ENCODE results near the gene PRKG1.
"Not testable (repeated sequence)": the region's sequence is repeated elsewhere in the genome, so short reads cannot be mapped to it uniquely, and the experiment has no call there.

Gene PRKG1

DNA sequence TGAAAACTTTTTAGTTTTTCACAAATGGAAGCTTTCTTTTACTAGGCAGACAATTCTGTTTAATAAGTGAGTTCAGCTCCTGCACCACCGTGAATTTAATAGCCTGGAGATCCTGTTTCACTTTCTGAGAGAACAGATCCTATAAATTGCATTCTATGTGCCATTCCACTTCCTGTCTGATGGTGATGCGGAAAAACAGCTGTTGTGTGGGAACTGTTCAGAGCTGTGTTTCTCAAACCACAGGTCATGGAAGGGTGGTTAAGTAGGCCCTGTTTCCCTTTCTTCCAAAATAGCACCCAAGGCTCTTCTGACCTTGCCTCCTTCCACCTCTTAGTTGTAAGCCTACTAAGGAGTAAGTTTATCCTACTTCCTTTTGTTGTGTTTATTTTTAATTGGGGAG, 1142.6 kb downstream of the PRKG1 start:
- peak; percentile 70 for DNase-seq (ENCODE audit: low read depth)

DNA sequence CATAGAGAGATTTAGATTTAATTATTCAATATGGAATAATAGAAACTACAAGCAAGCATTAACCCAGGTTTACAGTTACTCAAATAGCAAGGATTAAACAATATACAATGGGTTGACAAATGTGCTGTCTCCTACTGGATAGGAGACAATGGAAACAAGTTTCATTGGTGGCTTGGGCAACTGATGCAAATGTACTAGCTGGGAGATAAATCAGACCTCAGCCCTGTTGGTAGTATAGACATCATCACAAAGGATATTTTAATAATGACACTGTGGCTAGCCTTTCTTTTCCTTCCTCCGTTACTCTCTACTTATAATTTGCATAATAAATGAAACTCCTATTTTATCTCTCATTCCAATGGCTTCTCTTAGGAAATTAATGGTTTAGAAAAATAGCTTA, 1143.2 kb downstream of the PRKG1 start:
- no peak for DNase-seq (ENCODE audit: low read depth)

DNA sequence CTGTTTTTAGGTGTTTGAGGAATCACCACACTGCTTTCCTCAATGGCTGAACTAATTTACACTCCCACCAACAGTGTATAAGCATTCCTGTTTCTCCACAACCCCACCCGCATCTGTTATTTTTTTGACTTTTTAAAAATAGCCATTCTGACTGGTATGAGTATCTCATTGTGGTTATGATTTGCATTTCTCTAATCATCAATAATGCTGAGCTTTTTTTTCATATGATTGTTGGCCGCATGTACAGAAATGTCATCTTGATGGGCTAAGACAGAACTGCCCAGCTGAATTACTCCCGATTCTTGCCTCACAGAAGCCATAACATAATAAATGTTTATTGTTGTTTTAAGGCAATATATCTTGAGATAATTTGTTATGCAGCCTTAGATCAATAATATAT, 1146.7 kb downstream of the PRKG1 start:
- DNase-seq (ENCODE audit: low read depth) = no peak

DNA sequence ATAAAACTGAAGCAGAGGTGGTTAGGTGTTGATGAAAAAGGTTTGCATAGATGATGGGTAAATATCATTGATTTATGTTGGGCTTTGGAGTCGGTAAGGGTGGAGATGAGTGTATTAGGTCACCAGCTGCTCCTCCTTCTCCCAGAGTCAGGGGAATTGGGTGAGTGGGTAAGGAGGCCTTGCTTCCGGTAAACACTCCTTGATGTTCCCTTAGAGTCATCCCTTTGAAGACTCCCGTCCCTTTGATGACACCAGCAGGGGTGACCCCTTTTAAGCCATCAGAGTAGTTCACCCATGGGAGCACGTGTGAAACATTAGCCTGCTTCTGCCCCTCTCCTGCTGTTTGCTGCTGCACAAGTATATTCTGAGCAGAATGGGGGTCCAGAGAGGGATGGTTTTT, 1147.6 kb downstream of the PRKG1 start:
- DNase-seq (ENCODE audit: low read depth) = no peak

DNA sequence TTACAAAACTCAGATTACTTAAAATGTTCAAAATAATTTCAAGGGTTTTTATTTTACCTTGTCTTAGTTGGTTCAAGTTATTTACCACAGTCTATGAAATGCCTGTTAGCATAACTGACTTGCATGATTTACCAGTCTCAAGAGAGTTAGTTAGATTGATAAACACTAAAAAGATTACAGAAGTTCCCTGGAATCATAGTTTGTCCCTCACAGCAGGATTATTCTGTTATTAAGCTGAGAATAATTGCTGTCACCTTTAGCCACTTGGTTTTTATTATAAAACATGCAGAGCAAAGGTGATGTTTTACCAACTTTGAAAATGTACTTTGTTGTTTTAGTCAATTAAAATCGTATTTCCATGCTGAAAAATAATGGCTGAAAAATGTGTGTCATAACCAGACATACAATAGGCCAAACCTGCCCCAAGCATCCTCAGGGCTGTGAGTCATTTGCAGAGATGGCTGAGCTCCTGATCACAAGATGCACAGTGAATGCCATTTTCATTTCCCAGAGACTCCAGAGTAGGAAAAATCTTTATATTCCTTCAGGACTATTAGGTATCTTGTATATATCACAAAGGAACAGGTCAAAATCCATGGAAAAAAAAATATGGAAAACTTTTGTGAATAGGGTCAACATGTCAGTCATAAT, 1152.0 kb downstream of the PRKG1 start:
- DNase-seq (ENCODE audit: low read depth) = peak; percentile 32

DNA sequence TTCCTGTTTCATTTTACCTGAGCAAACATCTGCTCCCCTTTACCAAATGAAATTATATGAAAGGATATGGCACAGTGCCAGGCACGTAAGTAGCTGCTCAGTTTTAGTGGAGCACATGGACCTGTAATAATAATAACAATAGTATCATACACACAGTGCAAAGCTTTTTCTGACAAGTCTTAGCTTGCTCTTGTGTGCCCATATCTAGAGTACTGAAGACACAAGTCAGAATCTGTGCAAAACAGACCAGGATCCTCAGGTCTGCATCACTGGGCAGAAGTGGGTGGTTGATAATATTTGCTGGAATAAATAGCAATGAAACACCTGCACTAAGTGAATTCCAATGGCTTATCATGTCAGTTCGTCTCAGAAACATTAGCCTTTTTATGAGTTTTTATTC, 1154.3 kb downstream of the PRKG1 start:
- DNase-seq (ENCODE audit: low read depth) = no peak

DNA sequence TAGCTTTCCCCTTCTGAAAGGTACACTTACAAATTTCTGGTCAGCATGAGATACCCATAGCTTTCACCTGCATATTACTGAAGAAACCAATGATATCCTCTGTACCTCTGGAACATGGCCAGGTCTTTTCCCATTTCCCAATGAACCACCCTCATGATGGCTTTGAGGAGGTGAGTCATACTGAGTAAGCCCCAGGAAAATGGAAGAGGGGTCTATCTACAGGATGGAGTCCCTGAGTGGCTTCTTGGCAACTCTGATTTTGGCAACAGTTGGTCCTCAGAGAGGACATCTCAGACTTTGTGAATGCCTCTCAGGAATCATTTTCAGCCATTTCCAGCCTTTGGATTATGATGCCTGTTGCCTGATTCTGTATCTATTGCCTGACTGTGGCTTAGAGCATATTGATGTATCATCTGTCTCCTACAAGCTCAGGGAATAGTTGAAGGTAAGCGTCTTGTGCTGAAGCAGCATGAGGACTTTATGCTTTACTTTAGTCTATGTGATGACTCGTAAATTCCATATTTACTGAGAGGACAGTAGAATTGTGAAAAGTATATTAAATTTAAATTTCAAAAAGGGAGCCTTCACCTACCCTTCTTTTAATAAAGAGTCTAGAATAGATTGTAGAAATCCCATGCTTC, 1155.1 kb downstream of the PRKG1 start:
- DNase-seq (ENCODE audit: low read depth) = no peak

DNA sequence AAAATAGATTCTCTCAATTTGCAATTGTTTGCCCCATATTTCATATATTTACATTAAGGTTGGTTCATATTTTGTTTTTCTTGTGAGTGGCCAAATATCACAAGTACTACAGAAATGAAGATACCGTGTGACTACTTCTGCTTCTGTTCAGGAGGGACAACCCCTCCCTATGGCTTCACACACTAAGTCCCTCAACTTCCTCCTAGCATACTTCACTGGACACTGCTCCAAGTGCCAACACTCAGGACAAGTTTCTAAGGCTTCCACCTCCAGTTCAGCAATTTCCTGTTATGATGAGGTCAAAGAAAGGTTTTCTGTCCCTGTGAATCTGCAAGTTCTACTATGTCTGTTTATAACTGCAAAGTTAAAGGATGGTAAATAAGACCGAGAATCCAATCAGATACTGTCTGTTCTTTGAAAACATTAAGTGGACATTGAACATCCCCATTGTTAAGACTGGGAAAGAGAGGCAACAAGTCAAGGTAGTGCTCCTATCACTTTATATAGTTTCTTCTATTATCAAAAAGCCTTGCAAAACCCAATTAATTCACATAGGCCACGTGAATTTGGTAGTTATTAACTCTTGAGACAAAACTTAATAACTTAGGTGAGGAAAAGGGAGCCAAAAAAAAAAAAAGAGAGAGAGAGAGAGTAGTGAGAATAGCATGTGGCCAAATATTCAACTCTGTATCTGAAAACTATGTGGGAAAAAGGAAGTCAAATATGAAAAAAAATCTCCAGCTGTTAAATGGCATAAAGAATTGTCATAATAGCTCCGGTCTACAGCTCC, 1158.5 kb downstream of the PRKG1 start:
- DNase-seq (ENCODE audit: low read depth) = no peak

DNA sequence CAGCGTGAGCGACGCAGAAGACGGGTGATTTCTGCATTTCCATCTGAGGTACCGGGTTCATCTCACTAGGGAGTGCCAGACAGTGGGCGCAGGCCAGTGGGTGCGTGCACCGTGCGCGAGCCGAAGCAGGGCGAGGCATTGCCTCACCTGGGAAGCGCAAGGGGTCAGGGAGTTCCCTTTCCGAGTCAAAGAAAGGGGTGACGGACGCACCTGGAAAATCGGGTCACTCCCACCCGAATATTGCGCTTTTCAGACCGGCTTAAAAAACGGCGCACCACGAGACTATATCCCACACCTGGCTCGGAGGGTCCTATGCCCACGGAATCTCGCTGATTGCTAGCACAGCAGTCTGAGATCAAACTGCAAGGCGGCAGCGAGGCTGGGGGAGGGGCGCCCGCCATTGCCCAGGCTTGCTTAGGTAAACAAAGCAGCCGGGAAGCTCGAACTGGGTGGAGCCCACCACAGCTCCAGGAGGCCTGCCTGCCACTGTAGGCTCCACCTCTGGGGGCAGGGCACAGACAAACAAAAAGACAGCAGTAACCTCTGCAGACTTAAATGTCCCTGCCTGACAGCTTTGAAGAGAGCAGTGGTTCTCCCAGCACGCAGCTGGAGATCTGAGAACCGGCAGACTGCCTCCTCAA, 1159.2 kb downstream of the PRKG1 start:
- DNase-seq (ENCODE audit: low read depth) = not testable (repeated sequence)

DNA sequence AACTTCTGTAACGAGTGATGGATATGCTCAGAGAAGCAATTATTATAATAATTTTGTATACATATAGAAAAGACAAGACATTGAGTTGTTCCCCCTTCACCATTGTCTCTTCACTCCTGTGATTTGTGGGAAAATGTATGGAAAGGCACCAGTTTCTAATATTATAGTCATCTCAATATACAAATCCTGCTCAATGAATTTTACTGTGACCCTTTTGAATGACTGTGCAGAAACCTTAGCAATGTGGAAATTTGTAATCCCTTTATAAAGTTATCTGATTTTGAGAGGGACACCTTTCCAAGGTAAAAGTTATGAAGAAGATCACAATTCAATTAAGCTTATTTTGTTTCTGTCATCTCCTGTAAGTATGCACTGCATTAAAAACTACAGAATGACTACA, 1165.5 kb downstream of the PRKG1 start:
- DNase-seq (ENCODE audit: low read depth) = no peak

DNA sequence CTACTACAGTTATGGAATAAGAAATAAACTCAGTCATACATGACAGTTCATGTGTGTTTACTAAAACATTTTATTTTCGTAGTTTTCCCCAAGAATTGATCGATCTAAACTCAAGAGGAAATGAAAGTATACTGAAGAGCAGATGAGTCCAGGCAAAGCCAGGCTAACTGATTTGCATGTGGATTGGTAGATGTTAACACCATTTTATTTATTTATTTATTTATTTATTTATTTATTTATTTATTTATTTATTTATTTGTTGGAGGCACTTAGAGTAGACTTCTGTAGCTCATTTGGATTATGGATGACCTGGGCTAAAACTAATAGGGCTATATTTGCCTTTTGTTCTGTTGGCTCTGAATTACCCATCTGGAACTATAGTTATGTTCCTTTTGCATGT, 1171.3 kb downstream of the PRKG1 start:
- DNase-seq (ENCODE audit: low read depth) = no peak

DNA sequence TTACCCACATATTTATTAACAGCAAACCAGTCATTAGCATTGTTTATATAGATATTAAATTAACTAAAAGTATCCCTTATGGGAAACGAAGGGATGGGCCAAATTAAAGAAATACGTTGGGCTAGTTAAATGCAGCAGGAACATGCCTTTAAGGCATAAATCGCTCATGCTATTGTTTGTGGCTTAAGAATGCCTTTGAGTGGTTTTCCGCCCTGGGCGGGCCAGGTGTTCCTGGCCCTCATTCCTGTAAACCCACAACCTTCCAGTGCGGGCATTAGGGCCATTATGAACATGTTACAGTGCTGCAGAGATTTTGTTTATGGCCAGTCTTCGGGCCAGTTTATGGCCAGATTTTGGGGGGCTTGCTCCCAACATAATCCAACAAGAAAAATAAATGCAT, 1173.6 kb downstream of the PRKG1 start:
- DNase-seq (ENCODE audit: low read depth) = not testable (repeated sequence)

DNA sequence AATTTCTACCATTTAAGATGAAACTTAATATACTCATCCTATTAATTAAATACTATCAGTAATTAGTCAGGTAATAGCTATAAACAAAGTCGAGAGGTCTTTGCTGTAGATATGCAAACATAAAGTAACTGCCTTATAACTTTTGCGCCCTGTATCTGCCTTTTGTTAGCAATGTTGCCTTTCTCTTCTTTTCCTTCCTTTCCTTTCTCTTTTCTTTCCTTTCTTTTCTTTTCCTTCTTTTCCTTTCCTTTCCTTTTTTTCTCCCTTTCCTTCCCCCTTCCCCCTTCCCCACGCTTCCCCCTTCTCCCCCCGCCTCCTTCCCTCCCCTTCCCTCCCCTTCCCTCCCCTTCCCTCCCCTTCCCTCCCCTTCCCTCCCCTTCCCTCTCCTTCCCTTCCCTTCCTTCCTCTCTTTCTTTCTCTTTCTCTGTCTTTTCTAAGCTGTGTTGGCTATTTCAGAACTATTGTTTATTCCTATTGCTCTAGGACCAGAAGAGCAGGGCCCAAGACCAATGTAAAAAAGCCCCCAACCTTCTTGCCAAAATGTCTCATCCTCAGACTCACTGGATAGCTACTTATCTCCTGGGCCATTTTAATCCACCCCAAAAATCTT, 1174.5 kb downstream of the PRKG1 start:
- DNase-seq (ENCODE audit: low read depth) = no peak

DNA sequence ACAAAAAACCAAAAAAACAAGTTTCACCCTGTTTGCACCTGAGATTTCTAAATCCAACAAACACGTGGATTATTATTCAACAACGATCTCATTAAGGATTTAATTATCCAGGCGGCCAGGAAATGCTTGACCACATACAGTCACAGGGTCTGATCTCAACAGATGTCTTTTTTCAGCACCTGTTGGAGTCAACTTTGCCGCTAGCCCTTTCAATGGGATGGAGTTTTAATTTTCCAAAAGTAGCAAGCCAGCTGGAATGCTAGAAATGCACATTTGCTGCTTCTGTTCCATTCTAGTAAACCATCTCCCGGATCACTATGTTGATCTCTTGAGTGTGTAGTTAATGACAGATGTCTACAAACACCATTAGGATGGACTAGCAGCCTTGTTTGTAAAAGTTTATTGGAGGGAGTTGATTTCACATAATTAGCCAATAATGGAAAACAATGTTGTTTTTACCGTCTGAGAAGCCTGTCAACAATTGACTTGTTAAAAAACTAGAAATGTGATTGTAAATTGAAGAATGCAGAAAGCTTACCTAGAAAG, 1175.6 kb downstream of the PRKG1 start:
- DNase-seq (ENCODE audit: low read depth) = no peak

DNA sequence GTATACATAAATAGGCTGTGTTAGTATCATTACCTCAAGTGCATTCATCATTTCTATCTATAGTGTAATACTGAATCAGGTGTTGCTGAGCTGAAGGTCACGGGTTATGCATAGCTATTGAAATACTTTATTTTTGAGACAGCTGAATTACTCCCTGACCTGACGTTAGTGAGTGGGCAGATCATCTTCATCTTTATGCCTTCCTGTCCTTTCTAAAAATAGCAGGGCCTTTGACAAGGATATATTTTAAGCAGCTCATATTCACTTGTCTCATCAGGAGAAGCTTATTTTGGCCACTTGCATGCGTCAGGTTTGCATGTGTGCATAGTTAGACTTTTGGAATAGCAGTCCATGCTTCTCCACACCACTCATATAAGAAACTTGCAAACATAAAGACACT, 1176.2 kb downstream of the PRKG1 start:
- no peak for DNase-seq (ENCODE audit: low read depth)

DNA sequence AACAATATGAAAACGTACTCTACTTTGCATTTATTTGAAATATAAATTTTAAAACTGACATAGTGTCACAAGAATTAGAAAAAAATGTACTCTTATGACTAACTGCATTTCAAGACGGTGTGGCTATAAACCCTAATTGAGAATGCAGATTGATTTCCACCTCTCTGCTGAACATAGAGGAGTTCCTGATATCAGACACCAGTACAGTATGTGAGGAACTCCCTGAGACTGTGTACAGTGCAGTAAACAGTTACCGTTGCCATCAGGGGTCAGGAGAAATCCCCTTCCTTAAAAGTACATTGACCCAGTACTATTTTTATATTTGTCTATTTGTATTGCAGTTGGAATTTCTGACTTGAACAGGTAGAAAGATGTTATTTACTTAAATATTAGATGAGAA, 1178.0 kb downstream of the PRKG1 start:
- DNase-seq (ENCODE audit: low read depth) = no peak

DNA sequence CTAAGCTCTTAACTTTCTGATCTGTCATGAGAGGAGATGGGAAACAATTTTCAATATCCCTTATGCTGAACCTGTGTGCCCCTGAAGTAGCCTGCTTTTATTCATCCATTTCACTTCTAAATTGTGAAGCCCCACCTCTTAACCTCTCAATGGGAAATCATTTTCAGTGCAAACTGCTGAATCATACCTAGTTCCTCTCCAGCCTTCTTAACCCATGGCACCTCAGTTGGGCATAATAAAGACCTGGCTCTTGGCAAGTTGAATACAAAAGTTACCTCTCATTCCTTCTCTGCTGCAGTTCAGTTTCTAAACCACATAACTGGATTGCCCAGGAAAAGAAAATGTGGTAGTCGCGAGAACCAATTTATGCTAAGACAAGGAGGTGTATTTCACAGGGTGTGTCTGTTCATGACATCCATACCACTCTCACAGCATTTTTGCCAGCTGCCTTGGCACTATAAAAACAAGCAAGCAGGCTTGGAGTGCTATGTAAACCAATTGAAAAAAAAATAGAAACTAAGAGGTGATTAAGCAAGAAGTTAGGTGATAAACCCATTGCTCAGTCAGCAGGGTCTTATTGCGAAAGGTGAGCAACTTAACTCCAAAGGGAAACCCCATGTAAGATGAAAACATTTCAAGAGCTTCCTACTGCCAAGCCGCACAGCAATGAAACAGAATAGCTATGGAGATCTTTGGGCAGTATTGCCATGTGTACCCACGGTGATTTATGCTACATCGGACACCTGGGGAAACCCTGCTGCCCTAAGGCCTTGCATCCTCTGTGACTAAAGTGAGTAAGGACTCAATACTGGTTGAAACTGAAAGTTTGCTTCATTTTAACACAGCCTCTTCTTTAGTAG, 1182.8 kb downstream of the PRKG1 start:
- no peak for DNase-seq (ENCODE audit: low read depth)

DNA sequence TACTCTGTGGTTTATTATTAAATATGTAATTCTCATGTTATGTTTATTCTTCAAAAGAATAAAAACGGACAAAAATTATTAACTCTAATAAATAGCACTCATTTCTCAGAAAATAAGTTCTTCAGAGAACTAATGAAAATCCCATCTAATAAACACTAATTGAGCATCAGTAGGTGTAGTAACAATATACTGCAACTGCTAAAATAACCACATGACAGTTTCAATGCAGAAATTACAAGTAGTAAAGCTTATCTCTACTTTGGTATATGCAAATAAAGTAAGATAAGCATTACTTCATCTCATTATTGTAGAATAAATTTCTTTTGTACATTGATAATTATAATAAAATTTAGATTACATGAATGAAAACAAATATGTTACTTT, 1183.4 kb downstream of the PRKG1 start:
- DNase-seq (ENCODE audit: low read depth) = no peak

DNA sequence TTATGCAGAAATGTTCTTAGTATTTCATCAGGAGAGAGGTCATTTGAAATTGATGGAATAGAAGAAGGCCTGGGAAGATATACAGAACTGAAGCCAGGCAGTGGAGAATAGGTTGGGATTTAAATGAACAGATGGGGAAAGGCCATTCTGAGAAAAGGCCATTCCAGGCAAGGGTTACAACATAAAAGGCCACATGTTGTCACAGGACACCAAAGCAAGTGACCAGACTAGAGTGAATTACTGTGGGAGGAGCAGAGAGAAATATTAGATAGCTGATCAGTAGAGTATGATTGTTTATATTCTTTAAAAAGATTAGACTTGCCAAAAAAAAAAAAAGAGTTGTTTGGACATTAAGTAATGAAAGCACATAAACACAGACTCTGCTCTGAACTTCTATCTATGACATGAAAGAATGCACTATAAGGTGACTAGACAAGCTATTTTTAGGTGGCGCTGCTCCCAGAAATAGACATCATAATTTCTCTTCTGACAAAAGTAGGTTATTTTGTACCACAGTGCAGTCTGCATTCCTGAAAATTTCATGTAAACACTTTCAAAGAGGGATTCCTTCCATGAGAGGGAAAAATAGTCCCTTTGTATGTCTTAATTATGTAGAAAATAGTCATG, 1184.6 kb downstream of the PRKG1 start:
- no peak for DNase-seq (ENCODE audit: low read depth)

DNA sequence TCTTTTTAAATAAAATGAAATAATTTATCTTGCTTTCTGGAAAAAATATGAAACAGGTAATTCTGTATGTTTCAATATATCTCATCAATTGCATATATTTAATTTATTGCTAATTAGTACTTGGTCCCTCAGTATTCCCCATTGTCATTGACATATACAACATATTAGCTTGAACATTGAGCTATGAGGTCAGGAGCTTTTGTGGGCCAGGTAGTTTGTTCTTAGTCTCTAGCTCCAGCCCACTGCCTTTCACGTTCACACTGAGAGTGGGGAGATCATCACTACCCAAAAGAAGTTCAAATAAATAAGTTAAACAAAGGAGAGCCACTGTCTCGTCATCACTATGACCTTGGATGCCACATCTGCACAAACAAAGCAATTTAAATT, 1185.1 kb downstream of the PRKG1 start:
- DNase-seq (ENCODE audit: low read depth) = no peak

DNA sequence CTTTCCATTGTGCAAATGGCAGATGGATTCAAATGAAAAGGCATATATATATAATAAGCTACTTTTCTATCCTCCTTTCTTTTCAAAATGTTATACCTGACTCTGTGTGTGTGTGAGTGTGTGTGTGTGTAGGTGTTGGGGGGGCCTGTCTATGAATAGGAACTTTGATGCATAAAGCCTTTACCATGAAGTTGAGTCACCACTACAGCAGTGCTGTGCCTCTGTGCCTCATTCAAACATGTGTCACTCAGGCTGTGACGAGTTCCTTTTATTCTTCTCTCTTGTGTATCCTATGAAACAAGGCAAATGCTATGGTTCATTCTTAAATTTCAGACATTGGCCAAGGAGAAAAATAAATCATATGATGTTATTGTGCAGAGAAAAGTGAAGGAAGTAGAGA, 1187.1 kb downstream of the PRKG1 start:
- no peak for DNase-seq (ENCODE audit: low read depth)
